Tibial nerve (tissue), 4 donors: ENCODE measurements around the gene NEO1. TPM values are rescaled to one million over a fixed set of nuclear protein-coding genes. Genes with fewer than 3 reads are reported as not detected.
"Not testable (repeated sequence)": the region's sequence is repeated elsewhere in the genome, so short reads cannot be mapped to it uniquely, and the experiment has no call there.

Experiments used
- DNase-seq, 2 donors: peaks; one replicate each; pipeline ENCODE4 v3.0.0-alpha.2; 2019; ENCODE audit warnings: low spot score in 2 of 2
- H3K27ac ChIP-seq, 4 donors: fragments of 200-600 bp; sonication (generic) in 3 of 4; one replicate each; pipeline ENCODE4 v1.5.1; 2017 to 2019; ENCODE audit warnings: mild to moderate bottlenecking in 1 of 4
- H3K27me3 ChIP-seq, 2 donors: fragments of 200-600 bp; sonication (generic) in 1 of 2; one replicate each; pipeline versions ENCODE4 v1.5.1 to v1.6.0; 2017 to 2019
- H3K36me3 ChIP-seq, 3 donors: fragments of 200-600 bp; sonication (generic); one replicate each; pipeline ENCODE4 v1.5.1; 2018 to 2019
- H3K4me1 ChIP-seq, 4 donors: fragments of 200-600 bp; sonication (generic) in 3 of 4; one replicate each; pipeline ENCODE4 v1.5.1; 2017 to 2019
- H3K4me3 ChIP-seq, 4 donors: fragments of 200-600 bp; sonication (generic) in 3 of 4; one replicate each; pipeline ENCODE4 v1.5.1; 2017 to 2019; ENCODE audit warnings: mild to moderate bottlenecking in 1 of 4, moderate library complexity in 1 of 4
- H3K9me3 ChIP-seq, 4 donors: fragments of 200-600 bp; sonication (generic) in 3 of 4; one replicate each; pipeline ENCODE4 v1.5.1; 2017 to 2019
- EP300 ChIP-seq, 2 donors: sonication (generic); formaldehyde crosslinking; IDR thresholded peaks; one replicate each; pipeline ENCODE4 v1.6.1; 2017; ENCODE audit warnings: antibody characterized with exemption in 2 of 2, mild to moderate bottlenecking in 1 of 2
- POLR2A ChIP-seq, 2 donors: fragments of 450-650 bp; IDR thresholded peaks; one replicate each; pipeline ENCODE4 v1.6.1; 2017; ENCODE audit warnings: antibody characterized with exemption in 2 of 2, mild to moderate bottlenecking in 2 of 2, moderate library complexity in 2 of 2
- WGBS, 2 donors: methylation state at CpG; one replicate each; pipeline ENCODE4 v1.1.5; 2018; 5-methylcytosine and 5-hydroxymethylcytosine counted together
- total RNA-seq, 4 donors: library from RNA; depleted of rRNA; stranded (reverse); fragments of >200 nt; gene quantifications; one replicate each; pipeline ENCODE4 v1.1.0, GENCODE V29; 2016
- TF ChIP-seq, protein P1 (sequence below), 5 experiments: fragments of 200-600 bp in 3 of 5; fragments of 450-650 bp in 2 of 5; sonication (generic) in 3 of 5; IDR thresholded peaks; one replicate each; pipeline ENCODE4 v1.5.1; 2016 to 2019; ENCODE audit warnings: antibody characterized with exemption in 5 of 5, mild to moderate bottlenecking in 3 of 5, moderate library complexity in 2 of 5

NEO1 gene
- total RNA-seq, 4 donors from 2014 or later: 18.6 to 48.3 (median 41.4) TPM

GRCh38 chr15:73156431-73157191 lies 104.3 kb downstream of the NEO1 start:
- H3K27me3 ChIP-seq: no peaks in the 10 kb centered on the region
- H3K4me1 ChIP-seq: no peaks in the 10 kb centered on the region
- H3K36me3 ChIP-seq: peaks cover 0 to 34% (median 0%) of the 10 kb centered on the region in 3 donors
- 92 to 100% methylated on average over 3 of the region's 3 CpGs for WGBS, 2 donors
- no peak overlapping the region for H3K27ac ChIP-seq
- no peak overlapping the region for H3K4me3 ChIP-seq
- no peak for DNase-seq
- TF ChIP-seq, protein P1, sequence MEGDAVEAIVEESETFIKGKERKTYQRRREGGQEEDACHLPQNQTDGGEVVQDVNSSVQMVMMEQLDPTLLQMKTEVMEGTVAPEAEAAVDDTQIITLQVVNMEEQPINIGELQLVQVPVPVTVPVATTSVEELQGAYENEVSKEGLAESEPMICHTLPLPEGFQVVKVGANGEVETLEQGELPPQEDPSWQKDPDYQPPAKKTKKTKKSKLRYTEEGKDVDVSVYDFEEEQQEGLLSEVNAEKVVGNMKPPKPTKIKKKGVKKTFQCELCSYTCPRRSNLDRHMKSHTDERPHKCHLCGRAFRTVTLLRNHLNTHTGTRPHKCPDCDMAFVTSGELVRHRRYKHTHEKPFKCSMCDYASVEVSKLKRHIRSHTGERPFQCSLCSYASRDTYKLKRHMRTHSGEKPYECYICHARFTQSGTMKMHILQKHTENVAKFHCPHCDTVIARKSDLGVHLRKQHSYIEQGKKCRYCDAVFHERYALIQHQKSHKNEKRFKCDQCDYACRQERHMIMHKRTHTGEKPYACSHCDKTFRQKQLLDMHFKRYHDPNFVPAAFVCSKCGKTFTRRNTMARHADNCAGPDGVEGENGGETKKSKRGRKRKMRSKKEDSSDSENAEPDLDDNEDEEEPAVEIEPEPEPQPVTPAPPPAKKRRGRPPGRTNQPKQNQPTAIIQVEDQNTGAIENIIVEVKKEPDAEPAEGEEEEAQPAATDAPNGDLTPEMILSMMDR (IDR thresholded peaks at IDR 0.05): no peak
- no peak for TF ChIP-seq EP300 (IDR thresholded peaks at IDR 0.05)
- no peak for TF ChIP-seq POLR2A (IDR thresholded peaks at IDR 0.05)
- peaks cover 3 to 36% (median 8%) of the 10 kb centered on the region in 4 donors for H3K9me3 ChIP-seq

DNA sequence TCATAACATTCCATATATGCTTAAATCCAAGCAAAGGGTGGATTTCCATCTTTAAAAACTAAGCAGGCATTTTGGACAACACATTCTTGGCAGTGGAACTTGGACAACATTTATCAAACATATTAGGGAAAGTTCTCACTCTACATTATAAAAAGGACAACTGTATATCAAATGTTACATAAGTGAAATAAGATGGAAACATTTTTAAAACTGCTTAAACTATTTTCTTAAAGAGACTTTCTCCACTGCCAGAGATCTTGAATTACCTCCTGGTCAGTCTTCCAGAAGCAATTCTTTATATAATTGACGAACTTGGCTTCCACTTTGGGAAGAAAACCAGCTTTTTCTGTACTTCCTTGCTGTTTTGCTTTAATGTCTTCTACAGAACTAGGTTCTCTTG lies 109.3 kb downstream of the NEO1 start:
- DNase-seq: no peak
- Histone ChIP-seq H3K36me3 (peaks cover 0 to 24% (median 0%) of the 10 kb centered on the region in 3 donors), H3K4me1 (peaks cover 0 to 3% (median 0%) of the 10 kb centered on the region in 4 donors), H3K27ac (no peak overlapping the region), H3K27me3 (no peaks in the 10 kb centered on the region), H3K9me3 (no peaks in the 10 kb centered on the region), H3K4me3 (no peak overlapping the region)
- TF ChIP-seq, protein P1 (IDR thresholded peaks at IDR 0.05): no peak
- TF ChIP-seq POLR2A (IDR thresholded peaks at IDR 0.05) (no peak), EP300 (IDR thresholded peaks at IDR 0.05) (no peak)
- 62 to 74% methylated on average over 1 of the region's 1 CpG for WGBS, 2 donors

- no peak for DNase-seq
- Histone ChIP-seq H3K9me3 (no peaks in the 10 kb centered on the region), H3K4me1 (peaks cover 0 to 3% (median 0%) of the 10 kb centered on the region in 4 donors), H3K27ac (no peak overlapping the region), H3K27me3 (no peaks in the 10 kb centered on the region), H3K36me3 (peaks cover 0 to 16% (median 0%) of the 10 kb centered on the region in 3 donors), H3K4me3 (no peak overlapping the region)
- TF ChIP-seq, protein P1 (IDR thresholded peaks at IDR 0.05): no peak
- no peak for TF ChIP-seq POLR2A (IDR thresholded peaks at IDR 0.05)
- TF ChIP-seq EP300 (IDR thresholded peaks at IDR 0.05): no peak
- 90 to 91% methylated on average over 3 of the region's 3 CpGs for WGBS, 2 donors
Observed at GRCh38 chr15:73165435-73165834, 113.2 kb downstream of the NEO1 start.

- no peak for DNase-seq
- Histone ChIP-seq H3K27me3 (no peaks in the 10 kb centered on the region), H3K27ac (no peak overlapping the region), H3K36me3 (peaks cover 0 to 16% (median 0%) of the 10 kb centered on the region in 3 donors), H3K9me3 (no peaks in the 10 kb centered on the region), H3K4me1 (peaks cover 0 to 3% (median 0%) of the 10 kb centered on the region in 4 donors), H3K4me3 (no peak overlapping the region)
- TF ChIP-seq EP300 (IDR thresholded peaks at IDR 0.05): no peak
- TF ChIP-seq, protein P1 (IDR thresholded peaks at IDR 0.05): no peak
- no peak for TF ChIP-seq POLR2A (IDR thresholded peaks at IDR 0.05)
- WGBS, 2 donors: 90 to 96% methylated on average over 4 of the region's 4 CpGs
Observed at GRCh38 chr15:73165844-73166243, 113.6 kb downstream of the NEO1 start.

DNA sequence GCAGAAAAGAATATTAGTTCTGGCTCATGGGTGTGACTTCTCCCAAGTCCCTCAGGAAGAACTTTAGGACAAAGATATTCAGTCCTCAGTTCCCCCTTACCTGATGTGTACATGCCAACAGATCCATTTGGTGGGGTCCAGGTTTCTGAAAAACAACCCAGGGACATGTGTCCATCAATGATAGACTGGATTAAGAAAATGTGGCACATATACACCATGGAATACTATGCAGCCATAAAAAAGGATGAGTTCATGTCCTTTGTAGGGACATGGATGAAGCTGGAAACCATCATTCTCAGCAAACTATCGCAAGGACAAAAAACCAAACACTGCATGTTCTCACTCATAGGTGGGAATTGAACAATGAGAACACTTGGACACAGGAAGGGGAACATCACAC lies 114.4 kb downstream of the NEO1 start:
- not testable (repeated sequence) for H3K4me3 ChIP-seq, H3K4me1 ChIP-seq, DNase-seq, H3K27ac ChIP-seq, H3K27me3 ChIP-seq, H3K9me3 ChIP-seq
- WGBS, 2 donors: no CpG with 5 or more reads among the region's 1 CpG
- H3K36me3 ChIP-seq: peaks cover 0 to 16% (median 0%) of the 10 kb centered on the region in 3 donors
